Endothelial cell of umbilical vein (primary cell): ENCODE data around the gene TCN1.

Source experiments
- EZH2 ChIP-seq: IDR thresholded peaks from 2 replicates; pipeline ENCODE4 v1.6.1; 2012; ENCODE audit warnings: borderline replicate concordance, low read depth, mild to moderate bottlenecking, moderate library complexity, low read length, inconsistent platforms; ENCODE audit not compliant: severe bottlenecking
- FOS ChIP-seq: IDR thresholded peaks from 2 replicates; pipeline ENCODE4 v1.6.1; 2011; ENCODE audit warnings: mild to moderate bottlenecking, low read length, moderate library complexity, borderline replicate concordance; ENCODE audit not compliant: insufficient read depth
- GATA2 ChIP-seq: IDR thresholded peaks from 2 replicates; pipeline ENCODE4 v1.7.0; 2011; ENCODE audit warnings: low read depth, mild to moderate bottlenecking, moderate library complexity, mixed read lengths, low read length; ENCODE audit not compliant: insufficient read length, insufficient read depth
- MYC ChIP-seq: IDR thresholded peaks from one replicate; pipeline ENCODE4 v1.6.1; 2011; ENCODE audit warnings: mild to moderate bottlenecking, low read depth, low read length
- POLR2A ChIP-seq: IDR thresholded peaks from 2 replicates; pipeline ENCODE4 v1.6.1; 2012; ENCODE audit warnings: low read depth, mild to moderate bottlenecking, control low read depth, low read length
- TF ChIP-seq, protein P1 (sequence below), 2 donors: IDR thresholded peaks; 1 replicate in 1 of 2; 2 replicates in 1 of 2; pipeline ENCODE4 v1.5.1; 2011; ENCODE audit warnings: low read length in 2 of 2, mild to moderate bottlenecking in 2 of 2, moderate library complexity in 2 of 2, control low read depth in 1 of 2, inconsistent platforms in 1 of 2, low read depth in 1 of 2; ENCODE audit not compliant: insufficient read depth in 1 of 2; ENCODE audit errors: extremely low read depth in 1 of 2
- TF ChIP-seq, protein P2 (sequence below): IDR thresholded peaks from 2 replicates; pipeline ENCODE4 v1.6.1; 2011; ENCODE audit not compliant: insufficient read depth, insufficient read length

DNA sequence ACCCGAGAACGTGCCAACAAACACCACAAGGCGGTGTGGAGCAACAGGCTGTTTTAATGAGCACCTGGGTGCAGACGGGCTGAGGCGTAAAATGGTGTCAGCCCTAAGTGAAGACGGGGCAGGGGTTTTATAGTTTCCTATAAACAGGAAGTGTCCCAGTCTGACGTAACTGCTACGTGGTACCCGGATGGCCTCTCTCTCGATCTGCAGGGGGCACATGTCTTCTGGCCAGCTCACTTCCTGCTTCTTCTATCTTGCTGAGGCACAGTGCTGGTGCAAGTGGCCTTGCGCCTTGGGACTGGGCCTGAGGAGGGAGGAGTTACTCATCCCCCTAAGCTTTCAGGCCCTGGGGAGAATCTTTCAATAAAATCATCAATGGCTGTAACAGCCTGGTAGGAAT lies 33.2 kb upstream of the TCN1 start:
- TF ChIP-seq, protein P1, sequence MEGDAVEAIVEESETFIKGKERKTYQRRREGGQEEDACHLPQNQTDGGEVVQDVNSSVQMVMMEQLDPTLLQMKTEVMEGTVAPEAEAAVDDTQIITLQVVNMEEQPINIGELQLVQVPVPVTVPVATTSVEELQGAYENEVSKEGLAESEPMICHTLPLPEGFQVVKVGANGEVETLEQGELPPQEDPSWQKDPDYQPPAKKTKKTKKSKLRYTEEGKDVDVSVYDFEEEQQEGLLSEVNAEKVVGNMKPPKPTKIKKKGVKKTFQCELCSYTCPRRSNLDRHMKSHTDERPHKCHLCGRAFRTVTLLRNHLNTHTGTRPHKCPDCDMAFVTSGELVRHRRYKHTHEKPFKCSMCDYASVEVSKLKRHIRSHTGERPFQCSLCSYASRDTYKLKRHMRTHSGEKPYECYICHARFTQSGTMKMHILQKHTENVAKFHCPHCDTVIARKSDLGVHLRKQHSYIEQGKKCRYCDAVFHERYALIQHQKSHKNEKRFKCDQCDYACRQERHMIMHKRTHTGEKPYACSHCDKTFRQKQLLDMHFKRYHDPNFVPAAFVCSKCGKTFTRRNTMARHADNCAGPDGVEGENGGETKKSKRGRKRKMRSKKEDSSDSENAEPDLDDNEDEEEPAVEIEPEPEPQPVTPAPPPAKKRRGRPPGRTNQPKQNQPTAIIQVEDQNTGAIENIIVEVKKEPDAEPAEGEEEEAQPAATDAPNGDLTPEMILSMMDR (IDR thresholded peaks at IDR 0.05; ENCODE audit: extremely low read depth in 1 of 2, insufficient read depth in 1 of 2, low read depth in 1 of 2, low read length in 2 of 2) = no peak
- no peak for TF ChIP-seq EZH2
- TF ChIP-seq GATA2 = no peak
- TF ChIP-seq, protein P2, sequence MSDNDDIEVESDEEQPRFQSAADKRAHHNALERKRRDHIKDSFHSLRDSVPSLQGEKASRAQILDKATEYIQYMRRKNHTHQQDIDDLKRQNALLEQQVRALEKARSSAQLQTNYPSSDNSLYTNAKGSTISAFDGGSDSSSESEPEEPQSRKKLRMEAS = no peak
- TF ChIP-seq FOS = no peak
- no peak for TF ChIP-seq MYC
- TF ChIP-seq POLR2A = no peak
